Putamen (tissue), 1 donor: ENCODE measurements around the gene FBXL20.
"Not testable (repeated sequence)": the region's sequence is repeated elsewhere in the genome, so short reads cannot be mapped to it uniquely, and the experiment has no call there.

Source experiments
- DNase-seq: peaks from one replicate; pipeline ENCODE4 v3.0.0-alpha.2; 2016; ENCODE audit warnings: low spot score

FBXL20 gene, protein sequence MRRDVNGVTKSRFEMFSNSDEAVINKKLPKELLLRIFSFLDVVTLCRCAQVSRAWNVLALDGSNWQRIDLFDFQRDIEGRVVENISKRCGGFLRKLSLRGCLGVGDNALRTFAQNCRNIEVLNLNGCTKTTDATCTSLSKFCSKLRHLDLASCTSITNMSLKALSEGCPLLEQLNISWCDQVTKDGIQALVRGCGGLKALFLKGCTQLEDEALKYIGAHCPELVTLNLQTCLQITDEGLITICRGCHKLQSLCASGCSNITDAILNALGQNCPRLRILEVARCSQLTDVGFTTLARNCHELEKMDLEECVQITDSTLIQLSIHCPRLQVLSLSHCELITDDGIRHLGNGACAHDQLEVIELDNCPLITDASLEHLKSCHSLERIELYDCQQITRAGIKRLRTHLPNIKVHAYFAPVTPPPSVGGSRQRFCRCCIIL

DNA sequence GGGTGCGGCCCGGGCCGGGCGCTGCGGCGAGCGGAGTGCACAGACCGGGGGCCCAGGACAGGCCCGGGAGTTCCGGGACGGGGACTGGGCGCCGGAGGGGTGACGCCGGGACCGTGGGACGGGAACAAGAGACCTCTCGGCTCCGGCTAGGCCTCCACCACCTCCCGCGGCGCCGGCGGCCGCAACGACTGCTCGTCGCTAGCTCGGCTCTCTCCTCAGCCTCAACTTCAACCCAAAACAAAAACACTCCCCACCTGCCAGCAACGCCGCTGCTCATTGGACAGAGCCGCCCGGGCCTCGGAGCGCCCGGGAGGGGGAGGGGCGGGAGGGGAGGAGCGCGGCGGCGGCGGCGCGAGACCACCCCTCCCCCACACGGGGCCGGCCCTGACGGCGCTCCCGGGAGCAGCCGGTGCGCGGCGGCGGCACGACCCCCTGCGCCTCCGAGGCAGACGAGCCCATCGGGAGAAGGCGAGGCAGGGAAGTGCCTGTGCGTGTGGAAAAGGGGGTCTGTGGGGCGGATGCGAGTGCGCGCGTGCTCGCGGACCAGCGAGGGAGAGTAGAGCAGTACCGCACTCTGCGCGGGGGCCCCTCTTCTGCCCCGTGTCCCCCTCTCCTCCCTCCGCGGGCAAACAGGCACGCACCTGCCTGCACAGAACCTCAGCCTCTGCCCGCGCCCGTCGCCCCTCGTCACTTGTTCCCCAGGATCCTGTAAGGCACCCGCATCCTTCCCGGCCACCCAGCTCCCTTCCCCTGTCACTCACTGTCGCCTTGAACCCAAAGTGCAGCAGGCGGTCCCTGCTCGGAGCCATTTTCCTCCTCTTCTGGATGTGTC, at the start of gene FBXL20:
TSS of gene FBXL20 (minus strand) at position 215 of the 832 bp plus-strand sequence. CDS start 224 bp downstream, outside the sequence.
- peak; percentile 92 for DNase-seq

DNA sequence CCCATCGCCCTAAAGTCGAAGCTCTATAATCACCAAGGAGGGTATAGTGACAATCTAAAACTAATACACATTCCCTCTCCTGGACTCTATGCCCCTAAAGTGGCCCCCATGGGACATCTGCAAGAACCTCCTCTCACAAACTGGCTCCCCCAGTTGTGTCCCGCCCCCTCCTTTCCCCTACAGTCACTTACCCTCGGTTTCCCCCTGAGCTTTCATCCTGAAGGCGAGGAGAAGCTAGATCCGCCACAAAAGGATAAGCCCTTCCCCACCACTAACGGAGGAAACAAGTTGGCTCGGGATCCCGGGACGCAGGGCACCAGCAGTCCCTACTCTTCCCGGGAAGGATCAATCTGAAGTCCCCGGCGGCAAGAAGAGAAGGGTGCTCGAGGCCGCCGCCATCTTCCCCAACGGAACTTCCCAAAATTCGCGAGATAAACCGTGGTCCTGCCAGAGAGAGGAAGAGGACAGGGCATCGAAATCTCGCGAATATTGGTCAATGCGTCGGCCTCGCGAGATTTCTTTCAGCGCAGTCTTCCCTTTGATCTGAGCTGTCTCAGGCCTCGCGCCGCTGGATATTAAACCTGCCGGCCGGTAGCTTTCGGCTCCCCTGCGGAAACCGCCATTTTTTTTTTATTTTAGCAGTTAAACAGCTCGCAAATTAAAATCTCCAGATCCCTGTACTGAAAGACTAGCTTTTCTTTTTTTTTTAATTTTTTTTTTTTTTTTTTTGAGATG, 49.6 kb upstream of the FBXL20 start, which contains the start of gene MED1:
TSS of gene MED1 (minus strand) at position 417 of the 735 bp plus-strand sequence. CDS start at position 216, 201 bp downstream.
- peak; percentile 92 for DNase-seq

DNA sequence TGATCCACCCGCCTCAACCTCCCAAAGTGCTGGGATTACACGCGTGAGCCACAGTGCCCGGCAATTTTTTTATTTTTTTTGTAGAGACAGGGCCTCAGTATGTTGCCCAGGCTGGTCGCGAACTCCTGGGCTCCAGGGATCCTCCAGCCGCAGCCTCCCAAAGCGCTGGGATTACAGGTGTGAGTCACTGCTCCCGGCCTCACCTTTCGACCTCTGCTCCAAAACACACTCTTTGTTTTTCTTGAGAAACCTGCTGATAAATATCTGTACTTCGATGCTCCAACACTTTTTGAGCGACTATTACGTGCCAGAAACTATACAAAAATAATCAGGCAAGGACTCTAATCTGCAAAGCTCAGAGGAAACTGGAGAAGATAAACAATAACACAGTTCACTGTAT, 48.6 kb upstream of the FBXL20 start:
- no peak for DNase-seq

DNA sequence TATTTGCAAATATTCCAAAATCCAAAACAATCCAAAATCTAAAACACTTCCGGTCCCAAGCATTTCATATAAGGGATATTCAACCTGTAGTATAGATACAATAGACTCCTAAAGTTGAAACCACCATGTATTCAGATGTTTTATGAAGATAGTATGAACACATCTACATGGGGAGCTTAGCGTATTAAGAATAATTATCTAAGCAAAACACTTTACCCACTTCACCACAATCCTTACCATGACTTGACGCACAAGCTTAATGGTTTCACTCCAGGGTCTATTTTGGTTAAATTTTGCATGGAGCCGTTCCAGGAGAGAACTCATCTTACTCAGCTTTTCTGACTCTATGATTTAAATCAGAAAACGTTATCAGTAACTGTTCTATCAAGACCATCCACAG, 46.1 kb upstream of the FBXL20 start:
- DNase-seq, result no peak

DNA sequence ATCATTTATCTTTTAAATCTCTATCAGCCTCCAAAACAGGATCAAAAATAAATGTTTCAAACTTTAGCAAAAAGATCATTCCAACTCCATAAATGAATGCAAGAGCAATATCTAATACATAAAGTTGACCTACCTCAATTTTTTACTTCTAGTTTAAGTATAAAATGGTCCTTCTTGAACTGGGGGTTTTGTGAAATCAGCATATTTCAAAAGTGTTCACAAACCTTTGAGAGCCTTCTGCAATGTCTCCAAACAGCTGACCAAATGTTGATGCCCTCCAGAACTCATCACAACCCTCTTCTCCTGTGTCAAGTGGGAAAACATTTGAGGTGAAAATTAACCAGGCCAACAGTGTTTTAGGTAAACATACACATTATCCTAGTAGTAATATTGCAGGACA, 41.9 kb upstream of the FBXL20 start:
- no peak for DNase-seq

DNA sequence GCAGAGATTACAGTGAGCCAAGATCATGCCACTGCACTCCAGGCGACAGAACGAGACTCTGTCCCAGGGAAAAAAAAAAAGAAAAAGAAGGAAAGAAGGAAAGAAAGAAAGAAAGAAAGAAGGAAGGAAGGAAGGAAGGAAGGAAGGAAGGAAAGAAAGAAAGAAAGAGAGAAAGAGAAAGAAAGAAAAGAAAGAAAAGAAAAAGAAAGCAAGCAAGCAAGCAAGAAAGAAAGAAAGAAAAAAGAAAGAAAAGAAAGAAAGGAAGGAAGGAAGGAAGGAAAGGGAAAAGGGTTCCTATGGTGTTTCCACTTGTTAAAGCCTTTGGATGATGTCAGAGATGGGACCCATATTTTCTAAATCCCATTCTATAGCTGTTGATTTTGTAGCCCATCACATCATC, 38.4 kb upstream of the FBXL20 start:
- DNase-seq, result not testable (repeated sequence)

DNA sequence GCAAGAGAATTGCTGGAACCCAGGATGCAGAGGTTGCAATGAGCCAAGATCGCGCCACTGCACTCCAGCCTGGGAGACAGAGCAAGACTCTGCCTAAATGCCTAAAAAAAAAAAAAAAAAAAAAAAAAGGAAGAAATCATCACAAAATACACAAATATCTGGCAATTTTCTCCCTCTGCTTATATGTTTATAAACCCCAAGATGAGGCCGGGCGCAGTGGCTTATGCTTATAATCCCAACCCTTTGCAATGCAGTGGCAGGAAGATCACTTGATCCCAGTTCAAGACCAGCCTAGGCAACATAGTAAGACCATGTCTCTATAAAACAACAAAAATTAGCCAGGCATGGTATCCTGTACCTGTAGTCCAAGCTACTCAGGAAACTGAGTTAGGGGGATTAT, 28.2 kb upstream of the FBXL20 start:
- no peak for DNase-seq

DNA sequence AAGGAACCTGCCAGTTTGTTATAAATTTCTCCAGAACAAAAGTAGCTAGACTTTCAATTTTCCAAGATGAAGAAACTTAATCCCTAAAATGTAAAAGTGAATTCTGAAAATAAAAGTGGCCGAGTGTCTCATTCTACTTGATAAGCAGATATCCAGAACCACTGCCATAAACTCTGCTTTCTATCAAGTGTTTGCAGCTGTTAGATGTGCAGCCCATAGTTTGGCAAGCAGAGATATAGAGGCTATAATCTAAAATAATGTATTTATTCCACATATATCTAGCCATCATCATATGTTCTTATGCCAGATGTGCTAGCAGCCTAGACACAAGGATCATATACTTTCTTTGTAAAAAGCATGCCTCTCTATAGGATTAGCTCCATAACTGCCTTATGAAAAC, 14.7 kb upstream of the FBXL20 start:
- no peak for DNase-seq

DNA sequence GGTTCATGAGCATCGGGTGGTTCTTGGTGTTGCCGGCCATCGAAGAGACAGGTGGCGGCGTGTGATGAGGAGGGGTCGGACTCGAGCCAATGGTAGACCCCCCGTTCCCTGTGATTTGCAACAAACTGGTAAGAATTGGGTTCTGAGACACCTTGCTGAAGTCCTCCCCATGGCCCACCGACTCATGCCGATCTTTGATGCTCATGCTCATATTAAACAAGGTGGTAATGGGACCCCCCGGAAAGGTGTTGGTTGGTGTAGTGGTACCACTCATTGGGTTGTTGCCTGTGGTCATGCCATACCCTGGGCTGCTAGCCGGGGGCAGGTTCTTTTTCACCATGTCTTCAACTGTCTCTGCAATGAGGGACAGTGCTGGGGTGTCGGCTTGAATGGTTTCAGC, 8.9 kb upstream of the FBXL20 start:
- no peak for DNase-seq

DNA sequence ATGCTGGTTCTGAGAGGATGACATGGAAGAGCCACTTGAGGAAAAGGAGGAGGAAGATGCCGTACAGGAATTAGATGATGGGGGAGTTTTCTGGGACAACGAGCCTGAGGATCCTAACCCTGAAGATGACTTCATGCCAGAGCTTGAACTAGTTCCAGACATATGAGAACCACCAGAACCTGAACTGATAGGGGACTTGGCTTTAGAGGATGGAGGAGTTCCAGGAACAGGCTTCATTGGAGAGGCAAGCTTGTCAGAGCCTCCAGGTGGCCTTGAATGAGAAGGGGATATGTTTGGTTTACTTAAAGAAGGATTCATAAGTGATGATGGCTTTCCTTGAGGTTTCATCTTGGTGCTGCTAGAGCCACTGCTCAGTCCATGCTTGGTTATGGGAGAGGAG, 6.9 kb upstream of the FBXL20 start:
- no peak for DNase-seq

DNA sequence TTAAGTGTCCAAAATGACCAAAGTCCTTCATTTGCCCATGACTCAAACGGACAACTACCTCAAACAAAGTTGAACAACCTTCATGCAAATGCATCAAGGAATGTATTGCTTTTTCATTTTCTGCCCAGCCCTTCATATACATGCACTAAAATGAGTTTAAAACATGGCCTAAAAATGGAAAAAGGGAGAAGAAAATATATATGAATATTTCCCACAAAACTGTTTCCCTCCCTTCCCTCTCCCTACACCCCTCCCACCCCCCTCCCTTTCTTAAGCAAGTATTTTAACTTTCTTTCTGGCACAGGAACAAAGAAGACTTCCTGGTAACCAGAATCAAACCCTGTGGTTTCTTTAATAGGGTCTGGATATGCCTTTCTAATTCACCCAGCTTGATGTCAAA, 5.5 kb upstream of the FBXL20 start:
- DNase-seq, result no peak

DNA sequence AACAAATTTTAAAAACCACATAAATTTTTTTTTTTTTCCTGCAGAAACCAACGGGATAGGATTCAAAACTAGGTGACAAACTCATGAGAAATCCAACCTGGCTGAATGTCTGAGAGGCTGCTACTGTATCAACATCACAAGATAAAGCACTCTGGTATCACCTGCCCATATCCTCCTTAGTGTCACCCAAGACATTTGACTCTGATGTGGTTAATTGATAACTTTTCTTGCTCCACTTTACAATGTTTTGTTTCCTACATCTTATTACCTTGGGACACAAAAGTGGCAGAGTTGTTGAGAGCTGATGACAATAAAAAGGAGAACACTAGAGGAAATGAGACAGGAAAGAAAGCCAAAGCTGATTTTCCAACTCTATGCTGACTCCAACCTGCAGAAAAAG, 4.0 kb upstream of the FBXL20 start:
- no peak for DNase-seq

DNA sequence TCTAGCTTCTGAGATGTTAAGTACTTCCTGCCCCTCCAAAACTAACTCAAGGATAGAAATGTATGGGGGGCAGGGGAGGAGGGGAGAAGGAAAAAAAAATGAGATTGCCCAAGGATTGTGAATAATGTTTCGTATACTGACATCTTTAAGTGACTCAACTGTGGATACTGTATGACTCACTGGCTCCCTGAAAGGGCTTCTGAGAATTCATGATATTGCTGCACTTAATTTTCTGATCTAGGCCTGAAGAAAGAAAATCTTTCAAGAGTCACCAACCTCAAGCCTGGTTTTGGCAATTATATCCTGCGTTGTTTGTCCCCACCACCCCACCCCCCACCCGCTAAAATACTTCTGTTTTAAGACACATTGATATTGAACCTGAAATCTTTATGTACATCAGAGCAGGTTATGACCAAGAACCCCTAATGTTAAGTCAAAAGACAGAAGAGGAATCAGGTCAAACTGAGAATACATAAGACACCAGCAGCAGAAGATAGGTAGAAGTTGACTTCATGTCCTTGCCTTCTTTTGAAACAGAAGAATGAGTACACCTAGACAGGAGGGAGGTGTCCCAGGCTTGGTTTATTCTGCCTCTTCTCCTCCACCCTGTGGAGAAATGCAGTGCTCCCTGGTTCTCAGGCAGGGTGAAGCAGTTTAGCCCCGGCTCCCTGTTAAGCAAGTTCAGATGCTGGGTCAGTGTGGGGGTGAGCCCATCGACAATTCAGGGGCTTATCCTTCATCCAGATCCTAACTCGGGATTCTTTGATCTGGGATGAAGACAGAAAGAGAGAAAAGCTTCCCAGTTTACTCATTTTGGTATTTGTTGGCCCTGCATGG, 3.3 kb upstream of the FBXL20 start:
- no peak for DNase-seq

DNA sequence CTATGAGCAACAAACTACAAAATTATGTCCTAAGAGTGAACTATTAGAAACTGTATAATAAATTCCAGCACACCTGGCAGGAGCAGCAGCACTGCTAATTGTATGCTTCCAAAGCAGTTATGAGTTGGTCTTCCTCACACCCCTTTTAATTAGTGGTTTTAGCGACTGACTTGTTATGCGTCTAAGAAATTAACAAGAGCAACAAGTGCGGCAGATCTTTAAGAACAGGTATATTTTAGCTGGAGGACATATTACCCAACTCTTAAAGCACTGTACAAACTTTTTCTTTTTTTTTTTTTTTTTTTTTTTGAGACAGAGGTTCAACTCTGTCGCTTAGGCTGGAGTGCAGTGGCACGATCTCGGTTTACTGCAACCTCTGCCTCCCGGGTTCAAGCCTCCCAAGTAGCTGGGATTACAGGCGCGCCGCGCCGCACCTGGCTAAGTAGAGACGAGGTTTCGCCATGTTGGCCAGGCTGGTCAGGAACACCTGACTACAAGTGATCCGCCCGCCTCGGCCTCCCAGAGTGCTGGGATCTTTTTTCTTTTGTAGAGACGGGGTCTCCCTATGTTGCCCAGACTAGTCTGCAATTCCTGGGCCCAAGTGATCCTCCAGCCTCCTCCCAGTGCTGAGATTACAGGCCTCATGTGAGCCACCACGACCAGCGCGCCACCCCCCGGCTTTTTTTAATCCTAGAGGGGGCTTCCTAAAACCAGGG, 1.6 kb upstream of the FBXL20 start:
- DNase-seq, result no peak

DNA sequence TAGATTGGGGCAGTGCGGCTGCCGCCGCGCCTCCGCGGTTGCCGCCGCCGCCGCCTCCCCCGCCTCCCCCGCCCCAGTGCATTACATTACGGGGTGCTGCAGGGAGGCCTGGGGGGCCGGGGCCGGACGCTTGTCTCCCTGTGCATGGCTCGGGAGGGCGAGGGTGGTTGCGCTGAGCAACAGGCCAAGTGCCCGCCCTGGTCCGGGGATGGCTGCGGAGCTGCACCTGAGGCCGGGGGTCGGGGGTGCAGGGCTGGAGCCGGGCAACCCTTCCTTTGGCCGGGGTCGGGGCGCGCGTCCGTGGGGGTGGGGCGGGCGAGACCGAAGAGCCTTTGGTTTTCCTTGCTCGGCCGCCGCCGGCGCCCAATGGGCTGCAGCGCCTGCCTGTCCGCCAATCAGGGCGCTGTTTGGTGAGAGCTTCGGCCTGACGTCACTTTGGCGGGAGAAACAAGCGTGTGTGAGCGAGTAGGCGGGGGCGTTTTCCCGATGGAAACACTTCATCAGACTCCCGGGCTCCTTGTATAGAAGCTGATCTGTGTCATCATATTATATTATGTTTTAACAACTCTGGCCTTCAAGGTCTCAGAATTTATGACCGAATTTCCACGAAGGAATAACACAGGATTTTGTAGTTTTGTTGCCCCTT, 941 bp upstream of the FBXL20 start:
- peak; percentile 94 for DNase-seq

DNA sequence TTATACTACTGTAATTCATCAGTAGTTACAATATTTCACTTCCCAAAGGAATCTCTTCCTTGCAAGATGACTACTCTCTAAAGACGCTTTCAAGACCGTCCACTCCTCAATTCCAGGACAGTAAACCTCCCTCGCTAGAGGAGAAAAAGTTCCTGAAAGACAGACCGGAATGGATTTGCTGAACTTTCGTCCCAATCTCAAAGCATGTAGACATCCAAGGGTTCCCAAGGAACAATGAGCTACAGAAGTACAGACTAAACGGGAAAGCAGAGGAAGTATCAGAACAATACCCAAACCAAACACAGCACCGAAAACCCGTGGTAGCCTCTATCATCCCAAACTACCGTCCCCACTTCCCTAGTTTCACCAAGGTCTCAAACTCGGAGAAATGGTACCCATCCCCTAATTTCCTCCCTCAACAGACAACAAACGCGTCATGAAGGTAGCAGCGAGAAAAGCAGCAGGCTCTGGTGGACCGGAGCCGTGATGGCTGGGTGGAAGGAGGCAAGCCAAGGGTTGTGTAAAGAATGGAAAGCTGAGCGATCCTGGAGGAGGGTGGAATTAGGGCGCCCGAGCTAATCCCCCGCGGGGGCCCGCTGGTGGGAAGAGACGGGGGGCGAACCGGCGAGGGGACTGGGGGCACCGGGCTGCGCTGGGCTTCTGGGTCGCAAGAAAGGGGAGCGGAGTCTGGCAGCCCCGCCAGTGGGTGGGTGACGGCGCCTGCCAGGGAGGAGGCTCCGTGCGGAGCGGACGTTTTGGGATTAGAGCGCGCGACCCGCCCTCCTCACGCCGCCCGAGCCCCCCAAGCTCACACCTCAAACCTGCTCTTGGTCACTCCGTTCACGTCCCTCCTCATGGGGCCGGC, 647 bp downstream of the FBXL20 start:
- peak; percentile 4 for DNase-seq

DNA sequence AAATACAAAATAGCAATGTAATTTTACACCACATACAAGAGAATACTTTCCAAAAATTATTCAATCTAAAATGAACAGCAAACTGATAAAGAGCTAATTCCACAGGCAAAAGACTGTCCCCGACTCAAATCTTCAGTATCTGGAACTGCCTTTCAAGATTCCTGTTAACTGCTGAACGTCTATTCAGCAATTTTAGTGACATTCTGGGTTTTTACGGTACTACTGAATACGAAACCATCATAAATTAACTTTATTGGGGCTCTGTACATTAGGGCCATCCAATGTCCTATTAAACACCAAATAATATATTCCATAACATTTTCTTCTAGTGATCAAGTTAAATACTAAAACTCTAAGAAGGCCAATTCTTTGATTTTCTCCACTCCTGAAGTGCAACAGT, 1.6 kb downstream of the FBXL20 start:
- DNase-seq, result no peak

DNA sequence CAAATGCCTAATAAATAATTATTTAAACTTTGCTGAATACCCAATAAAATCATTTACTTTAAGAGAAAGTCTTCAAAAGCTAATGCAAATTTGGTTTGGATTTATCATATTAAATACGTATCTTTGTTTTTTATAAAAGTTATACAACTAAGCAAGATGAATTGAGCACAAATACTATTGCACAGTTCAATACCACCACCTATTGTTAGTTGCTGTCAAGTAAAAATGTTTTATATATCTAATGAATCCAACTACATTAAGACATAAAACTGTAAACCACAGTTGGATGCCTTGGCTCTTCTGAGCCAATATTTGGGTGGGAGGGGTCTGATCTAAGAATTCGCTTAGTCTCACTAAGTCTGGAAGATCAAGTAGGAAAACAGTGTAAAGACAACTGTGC, 7.7 kb downstream of the FBXL20 start:
- DNase-seq, result no peak

DNA sequence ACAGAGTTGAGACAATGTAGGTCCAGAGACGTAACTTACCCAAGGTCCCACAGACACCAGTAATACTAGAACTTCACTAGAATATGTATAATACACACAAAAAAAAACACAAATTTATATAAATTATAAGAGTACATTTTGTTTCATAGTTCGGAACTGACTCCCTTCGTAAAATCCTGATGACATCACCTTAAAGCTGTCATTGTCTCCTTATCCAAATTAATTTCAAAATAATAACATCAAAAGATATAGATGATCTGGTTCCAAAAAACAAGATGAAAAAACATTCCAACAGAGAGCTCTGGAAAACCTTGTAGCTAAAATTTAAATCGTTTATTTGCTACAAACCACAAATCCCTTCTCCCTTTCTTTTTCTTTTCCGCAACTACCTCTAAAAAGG, 10.0 kb downstream of the FBXL20 start:
- DNase-seq, result no peak
